ENCODE results near the gene LGALS9C.
"Not testable (repeated sequence)": the region's sequence is repeated elsewhere in the genome, so short reads cannot be mapped to it uniquely, and the experiment has no call there.

The LGALS9C gene

DNA sequence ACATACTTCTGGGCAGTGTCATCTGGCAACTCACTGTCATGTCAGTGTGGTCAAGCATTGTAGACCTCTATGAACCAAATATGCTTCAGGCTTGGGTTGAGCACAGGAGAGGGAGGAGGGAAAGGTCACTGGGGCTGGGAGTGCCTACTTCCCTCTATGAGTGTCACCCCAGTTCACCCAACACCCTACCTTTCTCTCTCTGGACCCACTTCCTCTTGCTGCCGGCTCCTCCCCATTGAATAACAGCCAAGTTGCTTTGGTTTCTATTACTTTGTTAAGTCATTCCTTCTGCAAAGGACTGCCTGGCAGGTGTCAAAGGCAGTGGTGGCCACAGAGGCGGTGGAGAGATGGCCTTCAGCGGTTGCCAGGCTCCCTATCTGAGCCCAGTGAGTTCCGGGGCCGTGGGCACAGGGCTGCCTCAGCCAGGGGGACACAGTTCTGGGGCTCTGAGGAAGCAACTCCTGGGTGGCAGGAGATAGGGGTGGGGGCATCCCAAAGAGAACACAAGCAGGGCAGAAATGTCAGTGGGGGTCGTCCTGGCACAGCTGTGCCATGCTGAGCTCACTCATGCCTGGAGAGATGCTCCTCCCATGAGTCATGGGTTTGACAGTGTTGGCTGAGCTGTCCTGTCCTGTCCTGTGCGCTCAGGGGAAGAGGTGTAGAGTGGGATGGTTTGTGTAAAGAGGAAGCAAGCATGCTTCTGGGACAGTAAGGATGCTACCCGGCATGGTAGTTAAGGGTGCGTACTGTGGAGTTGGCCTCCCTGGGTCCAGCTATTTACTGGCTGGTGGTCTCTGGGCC is at the start of gene LGALS9C:
LGALS9C (plus strand) TSS at position 282 of the 801 bp plus-strand sequence; CDS start at position 348, 66 bp downstream.
- H3K4me3 ChIP-seq (ENCODE audit: control insufficient read depth, low read depth, low read length); DNase-seq (ENCODE audit: low read depth): not testable (repeated sequence)

DNA sequence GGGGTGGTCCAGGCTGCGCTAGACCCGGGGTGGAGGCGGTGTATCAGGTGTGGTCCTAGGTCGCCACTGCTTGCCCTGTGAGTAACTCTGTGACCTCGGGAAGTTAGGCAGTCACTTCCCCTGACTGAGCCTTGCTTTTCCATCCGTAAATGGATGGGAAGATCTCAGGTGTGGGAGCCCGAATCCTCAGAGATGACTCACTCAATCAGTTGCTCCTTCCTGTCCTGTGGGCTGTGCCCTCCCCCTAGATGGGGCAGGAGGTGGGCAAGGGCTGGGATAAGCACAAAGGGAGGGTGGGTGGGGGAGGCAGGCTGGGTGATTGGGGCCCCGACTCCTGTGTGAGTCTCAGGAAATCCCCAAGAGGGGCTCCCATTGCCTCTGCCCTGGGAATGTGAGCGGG is 44.4 kb upstream of the LGALS9C start:
- not testable (repeated sequence) for H3K4me3 ChIP-seq (ENCODE audit: control insufficient read depth, low read depth, low read length)

DNA sequence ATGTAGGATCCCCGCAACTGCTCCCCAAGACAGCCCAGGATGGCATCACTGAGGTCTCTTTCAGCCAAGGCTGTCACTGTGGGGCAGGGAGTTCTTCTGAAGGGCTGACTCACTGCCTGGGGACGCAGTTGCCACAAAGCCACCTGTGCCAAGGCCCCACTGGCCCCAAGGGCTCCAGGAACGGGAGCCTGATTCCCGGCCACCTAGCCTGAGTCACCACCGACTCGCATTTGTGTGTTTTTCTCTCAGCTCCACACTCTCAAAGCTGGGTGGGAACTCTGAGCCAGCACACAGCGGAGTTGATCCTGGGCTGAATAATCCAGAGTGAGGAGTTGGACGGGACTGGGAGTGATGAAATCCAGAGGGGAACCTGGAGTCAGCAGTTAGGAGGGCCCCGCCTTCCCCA is 37.1 kb upstream of the LGALS9C start:
- H3K4me3 ChIP-seq (ENCODE audit: control insufficient read depth, low read depth, low read length); DNase-seq (ENCODE audit: low read depth): not testable (repeated sequence)

More for the DNA sequence above, 44.4 kb upstream of the LGALS9C start:
- not testable (repeated sequence) for DNase-seq (ENCODE audit: low read depth)

DNA sequence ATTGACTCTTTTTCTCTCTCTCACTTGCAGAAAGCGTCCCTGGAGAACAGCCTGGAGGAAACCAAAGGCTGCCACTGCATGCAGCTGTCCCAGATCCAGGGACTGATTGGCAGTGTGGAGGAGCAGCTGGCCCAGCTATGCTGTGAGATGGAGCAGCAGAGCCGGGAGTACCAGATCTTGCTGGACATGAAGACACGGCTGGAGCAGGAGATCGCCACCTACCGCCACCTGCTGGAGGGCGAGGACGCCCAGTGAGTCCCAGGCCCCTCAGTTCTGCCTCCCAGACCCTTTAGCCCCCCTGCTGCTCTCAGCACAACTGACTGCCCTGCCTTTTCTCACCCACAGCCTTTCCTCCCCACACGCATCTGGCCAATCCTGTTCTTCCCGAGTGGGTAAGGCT is 34.5 kb upstream of the LGALS9C start:
- H3K4me3 ChIP-seq (ENCODE audit: control insufficient read depth, low read depth, low read length); DNase-seq (ENCODE audit: low read depth): not testable (repeated sequence)

DNA sequence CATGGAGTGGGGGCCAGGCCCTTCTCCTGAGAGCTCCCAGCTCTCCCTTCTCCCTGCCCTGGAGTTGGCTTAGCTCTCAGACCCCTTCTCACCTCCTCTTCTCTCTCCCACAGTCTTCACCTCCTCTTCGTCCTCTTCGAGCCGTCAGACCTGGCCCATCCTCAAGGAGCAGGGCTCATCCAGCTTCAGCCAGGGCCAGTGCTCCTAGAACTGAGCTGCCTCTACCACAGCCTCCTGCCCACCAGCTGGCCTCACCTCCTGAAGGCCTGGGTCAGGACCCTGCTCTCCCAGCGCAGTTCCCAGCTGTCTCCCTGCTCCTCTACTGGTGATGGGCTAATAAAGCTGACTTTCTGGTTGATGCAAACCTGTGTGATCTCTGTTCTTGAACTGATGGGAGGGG is 34.1 kb upstream of the LGALS9C start:
- not testable (repeated sequence) for H3K4me3 ChIP-seq (ENCODE audit: control insufficient read depth, low read depth, low read length); DNase-seq (ENCODE audit: low read depth)

DNA sequence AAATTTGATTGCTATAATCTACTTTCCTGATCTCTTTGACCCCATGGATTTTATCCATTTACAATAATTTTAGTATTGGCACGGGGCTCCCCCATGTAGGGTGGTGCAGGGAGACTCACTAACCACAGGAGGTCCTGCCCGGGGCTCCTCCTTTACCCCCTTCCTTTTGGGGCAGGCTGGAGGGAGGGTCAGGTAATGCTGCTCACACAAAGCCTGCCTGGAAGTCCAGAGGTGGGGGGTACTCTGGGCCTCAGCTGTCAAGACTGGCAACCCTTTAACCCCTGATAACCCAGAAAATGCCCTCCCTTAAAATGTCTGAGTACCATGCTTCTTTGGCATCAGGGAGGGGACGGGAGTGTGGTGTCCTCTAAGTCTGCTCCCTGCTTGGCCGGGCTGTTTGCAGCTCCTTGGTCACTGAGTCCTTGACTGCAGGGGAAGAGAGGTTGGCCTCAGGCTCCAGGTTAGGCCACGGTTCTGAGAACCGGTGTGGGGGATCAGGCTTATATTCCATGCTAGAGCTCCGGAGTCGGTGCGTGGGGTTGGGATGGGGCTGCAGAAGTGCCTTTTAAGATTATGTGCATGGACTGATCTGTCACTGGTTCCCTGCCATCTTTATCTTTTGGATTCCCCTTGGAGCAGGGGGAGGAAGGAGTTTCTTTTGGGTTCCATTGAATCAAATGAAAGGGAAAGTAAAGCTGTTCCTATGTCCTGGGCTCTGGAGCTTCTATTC is 28.9 kb upstream of the LGALS9C start:
- DNase-seq (ENCODE audit: low read depth); H3K4me3 ChIP-seq (ENCODE audit: control insufficient read depth, low read depth, low read length): not testable (repeated sequence)

DNA sequence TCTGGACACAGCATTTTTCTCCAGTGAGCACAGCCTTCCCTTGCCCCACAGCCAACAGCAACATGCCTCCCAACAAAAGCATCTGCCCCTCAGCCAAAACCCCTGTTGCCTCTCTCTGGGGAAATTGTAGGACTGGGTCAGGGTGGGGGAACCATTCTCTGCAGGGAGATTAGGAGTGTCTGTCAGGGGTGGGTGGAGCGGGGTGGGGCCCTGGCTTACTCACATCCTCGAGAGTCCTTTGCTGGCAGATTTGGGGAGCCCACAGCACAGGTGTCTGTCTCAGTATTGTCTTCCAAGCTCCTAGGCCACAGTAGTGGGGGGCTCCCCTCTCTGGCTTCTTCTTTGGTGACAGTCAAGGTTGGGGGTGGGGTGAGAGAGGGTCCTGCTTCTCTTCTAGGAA is 28.3 kb upstream of the LGALS9C start:
- DNase-seq (ENCODE audit: low read depth); H3K4me3 ChIP-seq (ENCODE audit: control insufficient read depth, low read depth, low read length): not testable (repeated sequence)

DNA sequence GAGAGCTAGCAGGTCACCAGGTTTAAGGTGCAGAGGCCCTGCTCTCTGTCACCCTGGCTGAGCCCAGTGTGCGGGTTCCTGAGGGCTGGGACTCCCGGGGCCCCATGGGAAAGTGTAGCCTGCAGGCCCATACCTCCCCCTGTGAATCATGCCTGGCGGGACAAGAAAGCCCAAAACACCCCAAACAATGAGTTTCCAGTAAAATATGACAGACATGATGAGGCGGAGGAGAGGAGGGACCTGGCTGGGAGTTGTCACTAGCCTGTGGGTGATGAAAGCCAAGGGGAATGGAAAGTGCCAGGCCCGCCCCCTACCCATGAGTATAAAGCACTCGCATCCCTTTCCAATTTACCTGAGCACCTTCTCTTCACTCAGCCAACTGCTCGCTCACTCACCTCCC is 26.8 kb upstream of the LGALS9C start:
- not testable (repeated sequence) for DNase-seq (ENCODE audit: low read depth); H3K4me3 ChIP-seq (ENCODE audit: control insufficient read depth, low read depth, low read length)

DNA sequence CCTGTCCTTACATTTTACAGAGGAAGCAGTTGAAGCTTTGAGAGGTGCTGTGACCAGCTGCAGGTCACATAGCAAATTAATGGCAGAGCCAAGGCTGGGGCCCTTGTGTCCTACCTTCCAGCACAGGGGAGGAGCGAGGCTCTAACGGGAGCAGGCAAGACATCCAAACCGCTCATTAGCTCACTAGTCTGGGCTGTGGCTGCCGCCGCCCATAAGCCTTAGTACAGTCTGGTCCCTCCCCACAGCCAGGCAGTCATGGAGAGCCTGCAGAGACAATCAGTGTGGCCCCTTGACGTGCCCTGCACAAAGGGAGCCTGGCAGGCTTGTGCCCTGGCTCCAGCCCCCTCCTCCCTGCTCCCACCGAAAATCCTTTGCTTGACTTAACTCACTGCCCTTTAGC is 25.6 kb upstream of the LGALS9C start:
- H3K4me3 ChIP-seq (ENCODE audit: control insufficient read depth, low read depth, low read length); DNase-seq (ENCODE audit: low read depth): not testable (repeated sequence)

DNA sequence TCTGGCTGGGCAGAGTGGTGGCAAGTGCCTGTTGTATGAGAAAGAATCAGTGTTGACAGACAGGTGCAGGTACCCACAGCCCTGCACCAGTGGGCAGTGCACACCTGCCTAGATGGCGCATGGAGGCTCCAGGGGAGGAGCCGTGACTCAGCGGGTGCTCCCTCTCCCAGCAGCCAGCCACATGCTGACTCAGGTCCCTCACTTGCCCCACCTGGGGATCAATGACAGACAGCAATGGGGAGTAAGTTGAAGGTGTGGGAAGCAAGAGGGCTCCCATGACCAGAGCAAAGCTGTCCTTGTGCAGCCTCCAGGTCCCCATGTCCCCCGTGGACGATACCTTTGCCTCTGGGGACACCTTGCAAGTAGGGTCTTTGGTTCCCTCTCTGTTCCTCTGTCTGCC is 24.6 kb upstream of the LGALS9C start:
- not testable (repeated sequence) for H3K4me3 ChIP-seq (ENCODE audit: control insufficient read depth, low read depth, low read length); DNase-seq (ENCODE audit: low read depth)

DNA sequence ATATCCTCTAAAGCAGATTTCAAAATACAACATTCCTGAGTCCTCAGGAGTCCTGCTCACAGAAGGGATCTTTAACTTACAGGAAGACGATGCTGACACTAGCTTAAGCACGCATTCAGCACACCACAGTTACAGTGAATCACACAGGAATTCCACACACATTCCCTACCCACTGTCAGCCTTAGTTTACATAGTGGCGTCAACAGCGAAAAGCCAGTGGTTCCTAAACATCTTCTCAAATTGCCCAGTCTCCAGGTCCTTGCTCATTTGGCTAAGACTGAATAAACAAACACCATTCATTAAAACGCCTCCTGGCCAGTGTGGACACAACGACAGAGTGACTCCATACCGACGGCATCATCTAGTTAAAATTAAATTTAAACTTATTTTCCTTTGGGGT is 17.6 kb upstream of the LGALS9C start:
- DNase-seq (ENCODE audit: low read depth), result peak; percentile 27
- H3K4me3 ChIP-seq (ENCODE audit: control insufficient read depth, low read depth, low read length), result not testable (repeated sequence)

DNA sequence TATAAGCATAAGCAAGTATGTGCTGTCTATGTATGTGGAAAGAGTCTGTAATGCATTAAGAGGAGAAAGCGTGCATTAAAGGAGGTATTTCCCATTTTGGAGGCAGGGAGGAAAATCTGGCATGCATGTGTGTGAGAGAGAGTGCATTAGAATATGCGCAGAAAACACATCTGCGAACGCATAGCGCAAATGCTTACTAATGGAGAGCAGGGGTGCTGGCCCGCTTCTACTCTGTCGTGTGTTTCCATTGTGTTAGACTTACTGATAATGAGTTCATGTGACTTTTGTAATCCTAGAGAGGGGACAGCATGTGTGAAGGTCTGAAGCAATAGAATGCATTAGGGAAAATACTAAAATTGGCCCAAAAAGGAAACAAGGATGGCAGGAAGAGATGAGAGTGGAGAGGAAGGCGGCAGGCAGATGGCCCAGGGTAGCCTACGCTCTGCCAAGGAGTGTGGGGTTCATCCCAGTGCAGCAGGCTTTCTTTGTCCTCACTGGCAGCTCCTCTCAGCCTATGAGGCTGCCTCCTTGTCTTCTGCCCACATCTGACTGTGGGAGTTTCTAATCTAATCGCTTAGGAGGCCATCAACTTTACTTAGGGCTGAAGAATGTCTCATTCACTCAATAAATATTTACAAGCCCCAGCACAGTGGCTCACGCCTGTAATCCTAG is 12.6 kb upstream of the LGALS9C start:
- peak; percentile 2 for DNase-seq (ENCODE audit: low read depth)
- not testable (repeated sequence) for H3K4me3 ChIP-seq (ENCODE audit: control insufficient read depth, low read depth, low read length)

DNA sequence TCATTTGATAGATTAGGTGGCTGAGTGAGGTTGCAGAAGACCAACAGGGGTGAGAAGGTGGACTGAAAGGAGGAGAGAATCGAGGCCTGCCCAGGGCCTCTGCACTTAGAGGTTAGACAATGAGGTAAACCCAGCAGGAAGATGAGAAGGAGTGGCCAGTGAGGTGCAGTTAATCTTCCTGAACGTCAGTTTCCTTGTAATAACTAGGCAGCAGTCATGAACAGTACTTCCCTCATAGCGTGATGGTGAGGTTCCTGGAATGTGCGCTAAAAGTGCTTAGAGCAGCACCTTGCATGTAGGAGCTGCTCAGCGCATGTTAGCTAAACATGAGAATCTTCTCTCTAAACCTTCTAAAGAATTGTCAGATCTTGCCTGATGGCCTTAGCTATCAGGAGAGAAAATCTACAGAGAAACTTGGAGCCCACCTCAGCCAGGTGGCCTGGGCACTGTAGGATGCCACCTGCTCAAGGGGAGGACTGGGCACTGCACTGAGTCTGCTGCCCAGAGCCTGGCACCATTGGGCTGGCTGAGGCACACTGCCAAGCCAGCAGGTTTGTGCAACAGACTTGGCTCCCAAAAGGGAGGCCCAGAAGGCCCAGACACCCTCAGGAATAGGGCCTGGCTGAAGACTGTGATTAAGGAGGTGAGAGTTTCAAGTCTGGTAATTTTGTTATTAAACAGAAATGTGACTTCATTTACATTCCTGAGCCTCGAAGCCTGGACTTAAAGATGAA is 10.2 kb upstream of the LGALS9C start:
- not testable (repeated sequence) for H3K4me3 ChIP-seq (ENCODE audit: control insufficient read depth, low read depth, low read length); DNase-seq (ENCODE audit: low read depth)

DNA sequence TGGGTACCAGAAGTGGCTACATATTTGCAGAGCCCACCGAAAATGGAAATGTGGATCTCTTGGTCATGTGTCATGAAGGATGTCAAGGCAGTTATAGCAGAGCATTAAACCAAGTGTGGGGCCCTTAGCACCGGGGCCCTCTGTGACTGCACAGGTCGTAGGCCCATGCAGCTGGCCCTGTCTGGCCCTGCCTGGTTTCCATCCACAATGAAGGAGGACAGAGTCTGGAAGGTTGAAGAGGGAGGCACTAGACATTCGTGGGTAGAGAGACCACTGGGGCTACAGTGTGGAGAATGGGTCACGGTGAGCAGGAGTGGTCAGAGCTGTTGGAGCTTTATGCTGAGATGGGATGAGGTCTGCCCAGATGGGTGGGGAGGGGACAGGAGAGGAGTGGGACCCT is 9.6 kb upstream of the LGALS9C start:
- not testable (repeated sequence) for DNase-seq (ENCODE audit: low read depth)

DNA sequence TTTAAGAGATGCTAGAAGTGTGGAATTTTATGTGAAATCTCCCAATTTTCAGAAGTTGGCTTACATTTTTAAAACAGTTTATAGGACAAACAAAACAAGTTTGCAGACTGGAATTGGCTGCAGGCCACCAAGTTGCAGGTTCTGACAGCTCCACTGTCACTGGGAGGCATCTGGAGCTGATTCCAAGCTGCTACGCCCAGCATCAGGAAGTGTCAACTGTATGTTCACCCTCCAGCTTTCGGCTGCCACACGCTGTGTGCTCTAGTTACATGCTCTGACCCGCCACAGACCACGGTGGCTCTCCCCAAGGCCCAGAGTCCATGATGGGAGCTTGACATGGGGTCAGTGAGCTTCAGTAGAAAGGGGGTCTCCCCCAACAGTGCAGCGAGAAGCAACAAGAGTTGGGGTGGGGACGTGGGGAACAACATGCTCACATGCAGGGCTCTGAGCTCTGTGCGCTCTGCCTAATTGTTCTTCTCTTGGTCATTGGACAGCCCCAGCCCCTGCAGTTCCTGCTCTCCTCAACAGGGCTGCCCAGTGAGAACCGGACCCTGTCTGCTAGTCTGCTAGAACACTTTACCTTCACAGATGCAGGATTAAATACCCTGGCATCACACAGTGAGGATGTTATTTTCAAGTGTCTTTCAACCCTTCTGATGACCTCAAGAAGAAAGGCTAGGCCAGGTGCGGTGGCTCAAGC is 8.0 kb upstream of the LGALS9C start:
- not testable (repeated sequence) for DNase-seq (ENCODE audit: low read depth)

More for the DNA sequence above, 9.6 kb upstream of the LGALS9C start:
- not testable (repeated sequence) for H3K4me3 ChIP-seq (ENCODE audit: control insufficient read depth, low read depth, low read length)

DNA sequence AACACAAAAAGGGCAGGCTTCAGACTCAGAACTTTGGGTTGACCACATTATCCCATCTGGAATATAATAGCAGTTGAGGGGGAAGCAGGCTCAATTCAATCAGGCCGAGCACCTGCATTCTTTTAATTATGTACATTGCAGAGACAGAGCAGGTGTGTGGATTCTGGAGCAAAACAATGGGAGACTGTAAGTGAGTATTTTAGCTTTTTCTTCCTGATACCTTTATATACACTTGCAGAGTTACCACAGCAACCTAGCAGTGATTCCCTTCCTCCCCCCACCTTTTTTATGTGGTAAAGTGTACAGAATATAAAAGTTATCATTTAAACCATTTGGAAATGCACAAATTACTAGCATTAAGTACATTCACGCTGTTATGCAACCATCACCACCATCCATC is 6.8 kb upstream of the LGALS9C start:
- DNase-seq (ENCODE audit: low read depth); H3K4me3 ChIP-seq (ENCODE audit: control insufficient read depth, low read depth, low read length): not testable (repeated sequence)

More for the DNA sequence above, 8.0 kb upstream of the LGALS9C start:
- not testable (repeated sequence) for H3K4me3 ChIP-seq (ENCODE audit: control insufficient read depth, low read depth, low read length)

DNA sequence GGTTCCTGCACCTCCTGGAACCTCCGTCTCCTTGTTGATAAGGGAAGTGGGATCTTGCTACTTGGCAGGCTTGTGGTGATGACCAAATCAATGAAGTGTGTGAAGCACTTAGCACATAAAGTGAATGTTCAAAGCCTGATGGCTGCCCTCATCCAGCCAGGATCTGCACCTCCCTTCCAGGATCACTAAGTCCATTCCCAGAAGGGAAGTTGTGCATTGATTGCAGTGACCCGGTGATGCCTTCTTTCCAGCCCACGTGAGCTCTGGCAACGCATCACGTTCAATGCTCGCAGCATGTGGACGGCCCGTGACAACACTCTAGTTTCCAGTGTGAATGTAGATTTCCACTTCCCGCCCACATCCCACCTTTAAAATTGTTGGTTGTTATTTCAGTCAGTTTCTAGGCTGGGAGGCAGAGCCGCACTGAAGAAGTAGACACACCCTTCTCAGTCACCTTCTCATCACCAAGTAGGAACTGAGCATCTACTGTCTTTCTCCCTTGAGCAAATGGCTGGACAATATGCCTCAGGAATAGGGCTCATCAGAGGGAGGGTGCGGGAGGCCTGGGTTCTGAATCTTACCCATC is 6.2 kb upstream of the LGALS9C start:
- not testable (repeated sequence) for H3K4me3 ChIP-seq (ENCODE audit: control insufficient read depth, low read depth, low read length); DNase-seq (ENCODE audit: low read depth)
